HFFc6 (cell line): ENCODE results near the gene PALB2. TPM values are rescaled to one million over a fixed set of nuclear protein-coding genes. Genes with fewer than 3 reads are reported as not detected.

Experiments used
- total RNA-seq, 6 experiments: library from RNA; stranded (reverse); fragmentation: NEBNext Ultra II Directional; extraction: Animal tissue kit (Norgen Biotek cat#: 25700); gene quantifications; 2 replicates in 1 of 6; 3 replicates in 5 of 6; pipeline ENCODE4 v1.2.3, GENCODE V29; 2021

The PALB2 gene
- total RNA-seq, 6 experiments from 2014 or later, result 10.5 to 13.9 (median 12.2) TPM

Other genes with a start within 250 kb of the PALB2 start
- 10 to 100 TPM; 17.7 to 21.2 (median 19.7) TPM for gene COG7, start 188.1 kb downstream of the PALB2 start, total RNA-seq
- gene GGA2, start 130.8 kb downstream of the PALB2 start, total RNA-seq, result 10 to 100 TPM; 28.1 to 38.0 (median 35.7) TPM
- gene EARS2, start 84.0 kb downstream of the PALB2 start, total RNA-seq, result 10 to 100 TPM; 22.1 to 30.8 (median 27.0) TPM
- 100 to 1,000 TPM in 3 of 6 experiments, 10 to 100 TPM in 3; 94.1 to 130 (median 99.2) TPM for gene UBFD1, start 83.6 kb downstream of the PALB2 start, total RNA-seq
- gene NDUFAB1, start 45.0 kb downstream of the PALB2 start, total RNA-seq, result 100 to 1,000 TPM in 1 of 6 experiments, 10 to 100 TPM in 5; 79.4 to 101 (median 89.0) TPM
- gene DCTN5, start 156 bp upstream of the PALB2 start, total RNA-seq, result 10 to 100 TPM; 70.5 to 80.9 (median 76.4) TPM
- 100 to 1,000 TPM in 2 of 6 experiments, 10 to 100 TPM in 4; 40.5 to 105 (median 97.2) TPM for gene PLK1, start 37.6 kb upstream of the PALB2 start, total RNA-seq
- gene ERN2, start 71.9 kb upstream of the PALB2 start, total RNA-seq, result not detected
- gene CHP2, start 113.7 kb upstream of the PALB2 start, total RNA-seq, result not detected
- not detected for gene PRKCB, start 194.7 kb upstream of the PALB2 start, total RNA-seq